Activated T-helper 1 cell treated with anti-CD3 and anti-CD28 coated beads, Interleukin-12 subunit alpha, Interleukin-12 subunit beta, Interleukin-2, Interleukin-4 antibody, amounts not matched to agents 30 ng/mL and 10 ng/mL and 1 ng/mL, durations not matched to agents 14 hours and 24 hours and 36 hours (primary cell): ENCODE data around the gene MGLL. TPM values are rescaled to one million over a fixed set of nuclear protein-coding genes. Genes with fewer than 3 reads are reported as not detected.

Source experiments
- DNase-seq: peaks from one replicate; pipeline ENCODE4 v3.0.0; 2021; ENCODE audit warnings: low spot score
- H3K27ac Mint-ChIP-seq: one replicate; pipeline ENCODE4 v1.8.0; 2021; ENCODE audit warnings: mild to moderate bottlenecking, mixed read lengths
- H3K27me3 Mint-ChIP-seq: one replicate; pipeline ENCODE4 v1.8.0; 2022; ENCODE audit warnings: mild to moderate bottlenecking, moderate library complexity, mixed read lengths; ENCODE audit not compliant: insufficient read depth
- H3K36me3 Mint-ChIP-seq: one replicate; pipeline ENCODE4 v1.8.0; 2021; ENCODE audit warnings: low read depth, mixed read lengths
- H3K4me1 Mint-ChIP-seq: one replicate; pipeline ENCODE4 v1.8.0; 2021; ENCODE audit warnings: low read depth, mixed read lengths
- H3K4me3 Mint-ChIP-seq: one replicate; pipeline ENCODE4 v1.8.0; 2021; ENCODE audit warnings: mild to moderate bottlenecking, moderate library complexity, mixed read lengths
- H3K9me3 Mint-ChIP-seq: one replicate; pipeline ENCODE4 v1.8.0; 2021; ENCODE audit warnings: mixed read lengths
- intact Hi-C: fragments of 100-400 bp; cut with micrococcal nuclease; formaldehyde crosslinking; loops from one replicate; pipeline ENCODE4 v1.15.1; 2024
- total RNA-seq: library from RNA; stranded (reverse); gene quantifications from 2 replicates; pipeline ENCODE4 v1.2.3, GENCODE V29; 2022

The MGLL gene
- total RNA-seq, 1 donor from 2014 or later: 2.2 TPM

GRCh38 chr3:127694467-127695215 lies 127.7 kb downstream of the MGLL start:
- Mint-ChIP-seq H3K4me1 (no peaks in the 10 kb centered on the region), H3K27ac (no peak overlapping the region), H3K36me3 (no peaks in the 10 kb centered on the region), H3K9me3 (no peaks in the 10 kb centered on the region), H3K4me3 (no peak overlapping the region), H3K27me3 (peaks cover 4% of the 10 kb centered on the region)
- intact Hi-C loops: loop anchor here (1.0 to 5.0 kb wide), 4 partner anchors 42 to 428 kb away; partner anchors contain the start of gene RUVBL1
- DNase-seq: no peak

DNA sequence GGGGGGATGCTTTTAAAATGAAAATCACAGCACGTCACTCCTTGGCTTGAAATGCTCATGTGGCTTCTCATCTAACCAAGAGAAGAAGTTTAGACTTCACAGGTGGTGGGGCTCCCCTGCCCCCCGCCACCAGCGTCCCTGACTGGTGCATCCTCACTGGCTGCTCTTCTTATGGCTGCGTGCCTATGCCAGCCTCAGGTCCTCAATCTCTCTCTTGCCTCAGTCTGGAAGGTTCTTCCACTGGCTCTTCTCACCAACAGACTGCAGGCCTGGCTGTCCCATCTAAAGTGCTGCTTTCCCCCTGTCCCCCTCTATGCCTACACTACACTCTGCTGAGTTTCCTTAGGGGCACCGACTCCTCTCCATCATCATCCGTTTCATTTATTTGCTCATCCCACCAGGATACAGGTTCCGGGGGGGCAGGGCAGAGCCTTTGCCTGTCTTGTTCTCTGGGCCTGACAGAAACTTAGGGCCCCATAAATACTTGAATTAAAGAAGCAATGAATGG lies 128.9 kb downstream of the MGLL start:
- Mint-ChIP-seq H3K4me3 (no peak overlapping the region), H3K27ac (peak overlapping the region; percentile 58), H3K36me3 (no peaks in the 10 kb centered on the region), H3K9me3 (no peaks in the 10 kb centered on the region), H3K27me3 (peaks cover 2% of the 10 kb centered on the region), H3K4me1 (no peaks in the 10 kb centered on the region)
- intact Hi-C loops: no loop called here
- DNase-seq: no peak

DNA sequence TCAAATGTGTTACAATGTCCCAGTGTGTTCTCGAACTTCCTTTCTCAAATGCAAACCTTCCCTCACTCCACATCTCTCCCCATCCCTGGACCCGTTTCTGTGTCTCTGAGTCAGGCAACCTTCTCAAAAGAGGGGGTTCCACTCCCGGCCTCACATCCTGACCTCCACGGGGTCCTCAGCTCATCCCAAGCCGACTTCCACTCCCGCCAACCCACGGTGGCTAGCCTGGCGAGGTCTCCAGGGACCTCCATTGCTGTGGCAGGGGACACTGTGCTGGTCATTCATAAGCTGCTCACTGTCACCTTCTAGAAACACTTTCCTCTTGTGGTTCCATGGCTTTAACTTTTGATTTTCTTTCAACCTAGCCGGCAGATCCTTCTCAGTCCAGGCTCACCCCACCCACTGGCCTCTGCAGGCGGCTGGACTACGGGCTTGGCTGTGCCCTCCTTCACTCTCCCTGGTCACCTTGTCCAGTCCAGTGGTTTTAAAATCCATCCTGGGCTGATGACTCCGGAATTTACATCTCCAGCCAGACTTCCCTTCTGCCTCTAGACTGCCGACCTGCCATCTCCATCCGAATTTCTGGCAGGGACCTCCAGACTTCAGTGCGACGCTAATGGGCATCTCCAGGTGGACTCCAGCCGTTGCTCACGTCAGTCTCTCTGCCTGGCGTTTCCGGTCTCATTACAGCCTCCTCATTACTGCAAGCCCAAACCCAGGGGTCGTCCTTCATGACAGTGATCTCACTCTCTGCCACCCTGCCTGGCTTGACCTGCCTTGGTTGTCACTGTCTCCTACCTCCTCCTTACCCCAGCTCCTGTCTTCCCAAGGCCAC lies 129.6 kb downstream of the MGLL start:
- no peaks in the 10 kb centered on the region for H3K9me3 Mint-ChIP-seq
- H3K27me3 Mint-ChIP-seq: peaks cover 2% of the 10 kb centered on the region
- intact Hi-C loops: no loop called here
- no peak overlapping the region for H3K4me3 Mint-ChIP-seq
- no peak for DNase-seq
- no peak overlapping the region for H3K27ac Mint-ChIP-seq
- H3K4me1 Mint-ChIP-seq: no peaks in the 10 kb centered on the region
- H3K36me3 Mint-ChIP-seq: no peaks in the 10 kb centered on the region

DNA sequence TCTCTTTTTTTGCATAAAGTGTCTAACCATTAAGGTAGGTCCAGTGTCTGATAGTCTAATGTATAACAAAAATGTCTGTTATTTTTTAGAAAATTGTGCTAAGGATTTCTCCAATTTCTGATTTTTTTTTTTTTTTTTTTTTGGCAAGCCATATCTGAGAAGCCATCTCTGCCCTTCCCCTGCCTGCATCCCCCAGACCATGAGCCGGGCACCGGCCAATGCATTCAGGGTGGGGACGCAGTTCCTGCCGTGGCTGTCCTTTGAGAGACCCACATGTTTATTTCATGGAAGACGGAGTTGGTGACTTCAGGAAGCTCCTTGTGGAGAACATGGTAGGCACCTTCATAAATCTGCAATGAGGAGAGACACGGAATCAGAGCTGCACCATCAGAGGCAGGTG lies 130.3 kb downstream of the MGLL start:
- Mint-ChIP-seq H3K4me1 (no peaks in the 10 kb centered on the region), H3K36me3 (no peaks in the 10 kb centered on the region), H3K4me3 (no peak overlapping the region), H3K27me3 (peaks cover 2% of the 10 kb centered on the region), H3K27ac (no peak overlapping the region), H3K9me3 (no peaks in the 10 kb centered on the region)
- intact Hi-C loops: loop anchor here (2.0 kb wide), 1 partner anchor 279 kb away; no protein-coding TSS in a partner anchor
- no peak for DNase-seq

DNA sequence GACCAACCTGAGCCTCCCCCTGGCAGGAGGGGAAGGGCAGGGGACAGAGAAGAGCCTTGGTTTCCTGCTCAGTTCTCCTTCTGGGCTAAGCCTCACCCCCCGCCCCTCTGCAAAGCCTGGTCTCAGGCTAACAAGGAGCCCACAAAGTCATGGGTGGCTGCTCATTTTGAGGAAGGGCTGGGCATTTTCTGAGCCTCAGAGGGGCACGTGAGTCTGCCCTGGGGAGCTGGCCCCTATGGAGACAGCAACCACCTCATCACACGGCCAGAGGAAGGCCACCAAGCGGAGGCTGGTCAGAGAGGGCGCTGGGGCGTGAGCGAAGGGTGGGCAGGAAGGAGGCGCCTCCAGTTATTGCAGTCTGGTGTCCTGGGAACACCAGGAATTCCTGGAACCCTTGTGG lies 130.8 kb downstream of the MGLL start:
- Mint-ChIP-seq H3K27ac (no peak overlapping the region), H3K36me3 (no peaks in the 10 kb centered on the region), H3K4me3 (no peak overlapping the region), H3K27me3 (peaks cover 2% of the 10 kb centered on the region), H3K9me3 (no peaks in the 10 kb centered on the region), H3K4me1 (no peaks in the 10 kb centered on the region)
- no peak for DNase-seq
- intact Hi-C loops: loop anchor here (2.0 kb wide), 1 partner anchor 279 kb away; no protein-coding TSS in a partner anchor

- Mint-ChIP-seq H3K27me3 (no peaks in the 10 kb centered on the region), H3K36me3 (no peaks in the 10 kb centered on the region), H3K9me3 (no peaks in the 10 kb centered on the region), H3K27ac (no peak overlapping the region), H3K4me3 (no peak overlapping the region), H3K4me1 (no peaks in the 10 kb centered on the region)
- no peak for DNase-seq
- intact Hi-C loops: loop anchor here (2.0 kb wide), 1 partner anchor 280 kb away; no protein-coding TSS in a partner anchor
Observed at GRCh38 chr3:127690823-127691452, 131.4 kb downstream of the MGLL start.

GRCh38 chr3:127690106-127690505 lies 132.2 kb downstream of the MGLL start:
- H3K9me3 Mint-ChIP-seq: no peaks in the 10 kb centered on the region
- intact Hi-C loops: loop anchor here (2.0 kb wide), 1 partner anchor 281 kb away; no protein-coding TSS in a partner anchor

GRCh38 chr3:127689266-127689860 lies 133.0 kb downstream of the MGLL start:
- no peak for DNase-seq
- H3K4me3 Mint-ChIP-seq: no peak overlapping the region
- H3K9me3 Mint-ChIP-seq: no peaks in the 10 kb centered on the region
- no peaks in the 10 kb centered on the region for H3K36me3 Mint-ChIP-seq
- intact Hi-C loops: no loop called here
- no peaks in the 10 kb centered on the region for H3K27me3 Mint-ChIP-seq
- H3K4me1 Mint-ChIP-seq: no peaks in the 10 kb centered on the region
- no peak overlapping the region for H3K27ac Mint-ChIP-seq

More at GRCh38 chr3:127690106-127690505, 132.2 kb downstream of the MGLL start:
- Mint-ChIP-seq H3K36me3 (no peaks in the 10 kb centered on the region), H3K27me3 (no peaks in the 10 kb centered on the region), H3K4me3 (no peak overlapping the region), H3K4me1 (no peaks in the 10 kb centered on the region), H3K27ac (no peak overlapping the region)
- no peak for DNase-seq

- DNase-seq: no peak
- Mint-ChIP-seq H3K9me3 (no peaks in the 10 kb centered on the region), H3K4me1 (peaks cover 4% of the 10 kb centered on the region), H3K36me3 (no peaks in the 10 kb centered on the region), H3K4me3 (no peak overlapping the region), H3K27me3 (no peaks in the 10 kb centered on the region), H3K27ac (no peak overlapping the region)
- intact Hi-C loops: no loop called here
Observed at GRCh38 chr3:127688416-127689265, 133.7 kb downstream of the MGLL start.

DNA sequence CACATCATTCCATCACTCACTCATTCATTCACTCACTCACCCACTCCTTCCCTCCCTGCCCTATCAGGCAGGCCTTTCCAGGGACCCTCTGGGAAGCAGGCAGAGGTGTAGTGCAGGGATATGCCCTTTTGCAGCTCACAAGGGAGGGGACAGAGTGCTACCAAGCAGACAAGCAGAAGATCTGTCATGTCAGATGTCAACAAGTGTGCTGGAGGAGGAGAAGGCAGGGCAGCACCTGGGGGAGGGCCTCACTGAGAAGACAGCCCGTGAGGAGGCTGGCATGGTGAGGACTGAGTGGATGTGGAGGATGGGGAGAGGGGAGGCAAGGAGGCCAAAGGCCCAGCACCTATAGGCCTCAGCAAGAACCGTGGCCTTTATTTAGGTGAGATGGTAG lies 134.3 kb downstream of the MGLL start:
- Mint-ChIP-seq H3K9me3 (no peaks in the 10 kb centered on the region), H3K4me1 (peaks cover 6% of the 10 kb centered on the region), H3K4me3 (no peak overlapping the region), H3K27me3 (no peaks in the 10 kb centered on the region), H3K27ac (no peak overlapping the region), H3K36me3 (no peaks in the 10 kb centered on the region)
- intact Hi-C loops: no loop called here
- no peak for DNase-seq

DNA sequence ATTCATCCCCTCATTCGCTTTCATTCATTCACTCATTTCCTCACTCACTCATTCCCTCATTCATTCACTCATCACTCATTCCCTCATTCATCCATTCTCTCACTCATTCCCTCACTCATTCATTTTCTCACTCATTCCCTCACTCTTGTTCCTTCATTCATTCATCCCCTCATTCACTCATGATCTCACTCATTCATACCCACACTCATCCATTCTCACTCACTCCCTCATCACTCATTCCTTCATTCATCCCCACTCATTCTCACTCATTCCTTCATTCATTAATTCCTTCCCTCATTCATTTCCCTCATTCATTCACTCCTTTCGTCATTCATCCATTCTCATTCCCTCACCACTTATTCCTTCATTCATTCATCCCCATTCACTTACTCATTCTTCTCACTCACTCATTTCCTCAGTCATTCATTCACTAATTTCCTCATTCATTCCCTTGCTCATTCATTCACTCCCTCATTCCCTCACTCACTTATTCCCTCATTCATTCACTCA lies 135.0 kb downstream of the MGLL start:
- DNase-seq: no peak
- intact Hi-C loops: no loop called here
- Mint-ChIP-seq H3K9me3 (no peaks in the 10 kb centered on the region), H3K4me3 (no peak overlapping the region), H3K27ac (no peak overlapping the region), H3K36me3 (no peaks in the 10 kb centered on the region), H3K27me3 (no peaks in the 10 kb centered on the region), H3K4me1 (peaks cover 6% of the 10 kb centered on the region)
